IMR-90 (cell line): ENCODE data around the gene C11orf65.

Source experiments
- CTCF ChIP-seq: conservative IDR thresholded peaks from 2 replicates; pipeline ENCODE4 v1.5.1; 2012; ENCODE audit warnings: mild to moderate bottlenecking, low read depth, low read length, improper control_type of control experiment
- NFE2L2 ChIP-seq: fragments of 150-350 bp; IDR thresholded peaks from 2 replicates; pipeline ENCODE4 v1.6.1; 2016; ENCODE audit warnings: low read depth, mild to moderate bottlenecking, low read length
- POLR2A ChIP-seq: IDR thresholded peaks from 2 replicates; pipeline ENCODE4 v1.6.1; 2012; ENCODE audit warnings: mild to moderate bottlenecking, low read depth, low read length
- USF2 ChIP-seq: fragments of 150-350 bp; IDR thresholded peaks from 2 replicates; pipeline ENCODE4 v1.6.1; 2017; ENCODE audit warnings: mild to moderate bottlenecking, antibody characterized with exemption, low read length, low read depth

GRCh38 chr11:108340973-108341372 is 126.4 kb downstream of the C11orf65 start:
- TF ChIP-seq POLR2A (no peak), USF2 (no peak), NFE2L2 (no peak), CTCF (no peak)
